Kidney epithelial cell (primary cell): ENCODE results near the gene RETREG1. TPM values are rescaled to one million over a fixed set of nuclear protein-coding genes. Genes with fewer than 3 reads are reported as not detected.
"Not testable (repeated sequence)": the region's sequence is repeated elsewhere in the genome, so short reads cannot be mapped to it uniquely, and the experiment has no call there.

Experiments
- DNase-seq: peaks from one replicate; pipeline ENCODE4 v3.0.0-alpha.2; 2010; ENCODE audit warnings: low read depth
- H3K27me3 ChIP-seq: 2 replicates; pipeline ENCODE4 v1.6.0; 2011; ENCODE audit warnings: low read length; ENCODE audit not compliant: control insufficient read depth, insufficient read depth
- H3K36me3 ChIP-seq: 2 replicates; pipeline ENCODE4 v1.5.1; 2011; ENCODE audit warnings: low read length; ENCODE audit not compliant: control insufficient read depth, insufficient read depth
- H3K4me3 ChIP-seq: 2 replicates; pipeline ENCODE4 v1.5.1; 2011; ENCODE audit warnings: low read depth, mild to moderate bottlenecking, control low read depth, low read length
- total RNA-seq: library from RNA; depleted of rRNA; stranded (reverse); fragments of >200 nt; gene quantifications from 2 replicates; pipeline ENCODE4 v1.2.3, GENCODE V29; 2015
- TF ChIP-seq, protein P1 (sequence below): IDR thresholded peaks from 2 replicates; pipeline ENCODE4 v1.5.1; 2011; ENCODE audit warnings: mild to moderate bottlenecking, moderate library complexity, low read length, control low read depth, inconsistent platforms; ENCODE audit not compliant: insufficient read depth, poor library complexity, severe bottlenecking

RETREG1 gene
- total RNA-seq, 1 donor from 2014 or later: 14.8 TPM

DNA sequence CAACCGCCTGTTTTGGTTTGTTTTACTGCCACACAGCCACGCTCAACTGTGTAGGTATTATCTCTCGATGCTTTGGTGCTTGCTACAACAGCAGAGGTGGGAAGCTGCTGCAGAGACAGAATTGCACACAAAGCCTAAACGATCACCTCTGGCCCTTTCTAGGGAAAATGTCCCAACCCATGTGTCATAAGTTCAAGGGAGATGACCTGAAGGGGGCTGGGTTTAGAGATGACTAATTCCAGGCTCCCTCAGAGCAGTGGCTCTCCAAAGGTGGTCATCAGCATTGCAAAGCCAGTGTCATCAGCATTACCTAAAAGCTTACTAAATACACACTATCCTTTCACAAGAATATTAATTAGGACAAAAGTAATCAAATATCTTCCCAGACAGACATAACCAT, 162.1 kb downstream of the RETREG1 start:
- H3K27me3 ChIP-seq: no peaks in the 10 kb centered on the region
- TF ChIP-seq, protein P1, sequence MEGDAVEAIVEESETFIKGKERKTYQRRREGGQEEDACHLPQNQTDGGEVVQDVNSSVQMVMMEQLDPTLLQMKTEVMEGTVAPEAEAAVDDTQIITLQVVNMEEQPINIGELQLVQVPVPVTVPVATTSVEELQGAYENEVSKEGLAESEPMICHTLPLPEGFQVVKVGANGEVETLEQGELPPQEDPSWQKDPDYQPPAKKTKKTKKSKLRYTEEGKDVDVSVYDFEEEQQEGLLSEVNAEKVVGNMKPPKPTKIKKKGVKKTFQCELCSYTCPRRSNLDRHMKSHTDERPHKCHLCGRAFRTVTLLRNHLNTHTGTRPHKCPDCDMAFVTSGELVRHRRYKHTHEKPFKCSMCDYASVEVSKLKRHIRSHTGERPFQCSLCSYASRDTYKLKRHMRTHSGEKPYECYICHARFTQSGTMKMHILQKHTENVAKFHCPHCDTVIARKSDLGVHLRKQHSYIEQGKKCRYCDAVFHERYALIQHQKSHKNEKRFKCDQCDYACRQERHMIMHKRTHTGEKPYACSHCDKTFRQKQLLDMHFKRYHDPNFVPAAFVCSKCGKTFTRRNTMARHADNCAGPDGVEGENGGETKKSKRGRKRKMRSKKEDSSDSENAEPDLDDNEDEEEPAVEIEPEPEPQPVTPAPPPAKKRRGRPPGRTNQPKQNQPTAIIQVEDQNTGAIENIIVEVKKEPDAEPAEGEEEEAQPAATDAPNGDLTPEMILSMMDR: no peak
- peaks cover 1% of the 10 kb centered on the region for H3K36me3 ChIP-seq
- DNase-seq: no peak
- no peak overlapping the region for H3K4me3 ChIP-seq

DNA sequence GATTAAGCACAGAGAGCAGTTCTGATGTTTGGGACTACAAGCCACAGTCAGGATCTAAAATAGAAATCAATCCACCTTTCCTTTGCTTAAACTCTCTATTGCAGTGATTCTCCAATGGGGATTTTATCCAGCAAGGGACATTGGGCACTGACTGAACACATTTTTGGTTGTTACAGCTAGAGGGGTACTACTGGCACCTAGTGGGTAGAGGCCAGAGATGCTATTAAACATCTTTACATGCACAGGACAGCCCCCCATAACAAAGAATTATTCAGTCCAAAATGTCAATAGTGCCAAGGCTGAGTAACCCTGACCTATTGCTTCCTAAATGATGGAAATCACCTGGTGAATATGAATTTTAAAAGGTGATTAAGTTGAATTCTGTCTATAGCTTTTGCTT, 163.2 kb downstream of the RETREG1 start:
- TF ChIP-seq, protein P1: no peak
- peaks cover 1% of the 10 kb centered on the region for H3K36me3 ChIP-seq
- H3K4me3 ChIP-seq: no peak overlapping the region

DNA sequence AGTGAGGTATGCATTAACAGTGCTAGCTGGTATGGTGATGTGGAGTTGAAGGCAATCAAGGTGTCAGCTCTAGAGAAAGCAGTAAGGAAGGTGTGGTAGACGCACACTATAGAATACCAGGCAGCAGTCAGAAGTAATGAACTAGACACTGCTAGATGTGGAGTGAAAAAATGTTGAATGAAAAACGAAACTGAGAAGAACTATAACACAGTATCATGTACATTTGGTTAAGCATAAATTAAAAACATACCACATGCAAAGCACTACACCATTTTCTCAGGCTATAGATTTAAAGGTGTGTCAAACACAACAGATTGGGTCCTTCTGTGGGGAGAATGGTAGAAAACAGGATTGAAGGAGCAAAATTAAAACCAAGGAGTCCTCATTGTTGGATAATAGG, 166.6 kb downstream of the RETREG1 start:
- Histone ChIP-seq H3K27me3 (no peaks in the 10 kb centered on the region), H3K36me3 (no peaks in the 10 kb centered on the region), H3K4me3 (no peak overlapping the region)
- DNase-seq: no peak
- TF ChIP-seq, protein P1: no peak

More for the DNA sequence above, 163.2 kb downstream of the RETREG1 start:
- no peak for DNase-seq
- no peaks in the 10 kb centered on the region for H3K27me3 ChIP-seq

DNA sequence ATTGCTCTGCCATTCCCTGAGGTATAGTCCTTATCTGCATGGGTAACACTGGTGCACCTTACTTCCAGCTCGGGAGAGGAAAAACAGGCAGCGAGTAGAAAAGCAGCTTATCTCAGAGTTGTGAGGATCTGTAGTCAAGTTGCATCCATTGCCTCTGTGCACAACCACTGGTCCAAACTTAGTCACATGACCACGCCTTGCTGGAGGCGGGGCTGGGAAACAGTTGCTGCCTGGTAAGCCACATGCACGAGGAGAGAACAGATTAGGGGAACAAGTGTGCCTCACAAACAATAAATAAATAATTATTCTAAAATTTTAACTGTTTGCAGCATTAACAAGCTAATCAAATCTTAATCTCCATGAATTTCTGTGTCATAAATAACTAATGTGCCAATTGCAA, 169.8 kb downstream of the RETREG1 start:
- Histone ChIP-seq H3K27me3 (no peaks in the 10 kb centered on the region), H3K36me3 (no peaks in the 10 kb centered on the region), H3K4me3 (no peak overlapping the region)
- DNase-seq: no peak
- TF ChIP-seq, protein P1: no peak

DNA sequence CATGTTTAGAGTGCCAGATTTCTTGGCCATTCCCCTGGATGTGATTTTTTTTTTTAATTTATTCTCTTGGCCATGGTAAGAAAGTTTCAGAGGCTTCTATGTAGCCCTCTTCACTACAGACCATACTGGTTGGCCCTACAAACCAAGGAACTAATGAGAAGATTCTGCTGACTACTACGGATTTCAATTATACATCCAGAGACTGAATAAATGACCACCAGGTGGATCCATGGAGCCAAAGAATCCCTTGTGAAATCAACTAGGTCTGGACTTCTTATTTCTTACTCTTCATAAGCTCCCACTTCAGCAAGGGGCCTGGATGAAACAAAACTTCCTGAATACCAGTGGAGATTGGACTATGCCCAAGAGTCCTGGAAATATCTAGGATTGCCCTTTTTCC, 178.8 kb downstream of the RETREG1 start:
- DNase-seq: no peak

DNA sequence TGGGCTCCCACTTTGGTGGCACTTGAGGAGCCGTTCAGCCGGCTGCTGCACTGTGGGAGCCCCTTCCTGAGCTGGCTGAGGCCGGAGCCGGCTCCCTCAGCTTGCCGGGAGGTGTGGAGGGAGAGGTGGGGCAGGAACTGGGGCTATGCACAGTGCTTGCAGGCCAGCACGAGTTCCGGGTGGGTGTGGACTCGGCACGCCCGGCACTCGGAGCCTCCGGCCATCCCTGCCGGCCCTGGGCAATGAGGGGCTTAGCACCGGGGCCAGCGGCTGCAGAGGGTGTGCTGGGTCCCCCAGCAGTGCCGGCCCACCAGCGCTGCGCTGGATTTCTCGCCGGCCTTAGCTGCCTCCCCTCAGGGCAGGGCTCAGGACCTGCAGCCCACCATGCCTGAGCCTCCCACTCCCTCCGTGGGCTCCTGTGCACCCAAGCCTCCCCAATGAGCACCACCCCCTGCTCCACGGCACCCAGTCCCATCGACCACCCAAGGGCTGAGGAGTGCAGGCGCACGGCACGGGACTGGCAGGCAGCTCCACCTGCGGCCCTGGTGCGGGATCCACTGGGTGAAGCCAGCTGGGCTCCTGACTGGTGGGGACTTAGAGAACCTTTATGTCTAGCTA, 180.6 kb downstream of the RETREG1 start:
- H3K4me3 ChIP-seq, H3K27me3 ChIP-seq, DNase-seq, H3K36me3 ChIP-seq: not testable (repeated sequence)

More for the DNA sequence above, 178.8 kb downstream of the RETREG1 start:
- Histone ChIP-seq H3K27me3 (peaks cover 2% of the 10 kb centered on the region), H3K36me3 (no peaks in the 10 kb centered on the region), H3K4me3 (no peak overlapping the region)
- TF ChIP-seq, protein P1: no peak
